ELF-1 (cell line): ENCODE data around the gene FOXJ3.

Source experiments
- DNase-seq: peaks from one replicate; pipeline ENCODE4 v3.0.0-alpha.2; 2016; ENCODE audit warnings: low read depth, low spot score

The FOXJ3 gene

DNA sequence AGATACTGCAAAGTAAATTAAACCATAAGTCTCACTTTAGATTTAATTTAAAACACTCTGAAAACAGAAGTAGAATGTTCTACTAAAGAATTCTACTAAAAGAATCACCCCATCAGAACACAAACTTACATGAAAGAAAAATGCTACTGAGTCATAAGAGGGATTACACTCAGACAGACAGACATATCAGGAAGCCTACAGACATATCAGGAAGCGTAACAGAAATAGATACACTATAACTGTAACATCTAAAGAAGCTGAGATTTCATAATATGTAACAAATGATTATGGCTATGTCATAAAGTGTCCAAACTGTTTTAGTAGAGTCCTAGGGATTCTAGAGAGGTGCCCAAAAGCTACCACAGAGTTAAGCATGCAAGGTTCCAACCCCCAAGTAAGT, 23.9 kb downstream of the FOXJ3 start:
- no peak for DNase-seq

DNA sequence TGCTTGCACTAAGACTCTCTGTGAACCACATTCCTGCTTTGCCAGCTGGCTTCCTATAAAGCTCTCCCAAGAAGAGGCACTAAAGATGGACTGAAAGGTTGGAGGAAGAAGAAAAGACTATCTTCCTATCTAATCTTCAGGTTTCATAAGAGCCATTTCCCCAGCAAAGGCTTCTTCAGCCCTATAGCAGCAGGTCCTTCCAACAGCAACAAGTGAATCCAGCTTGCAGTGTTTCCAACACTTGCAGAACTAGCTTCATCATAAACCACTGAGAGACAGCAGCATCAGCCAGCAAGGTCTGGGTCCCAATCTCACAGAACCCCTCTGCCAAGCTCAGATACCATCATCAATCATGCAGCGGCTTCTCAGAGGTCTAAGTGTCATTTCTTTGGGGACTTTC, 28.1 kb downstream of the FOXJ3 start:
- no peak for DNase-seq

- no peak for DNase-seq
These were observed 29.4 kb downstream of the FOXJ3 start for GRCh38 chr1:42305639-42306038.

DNA sequence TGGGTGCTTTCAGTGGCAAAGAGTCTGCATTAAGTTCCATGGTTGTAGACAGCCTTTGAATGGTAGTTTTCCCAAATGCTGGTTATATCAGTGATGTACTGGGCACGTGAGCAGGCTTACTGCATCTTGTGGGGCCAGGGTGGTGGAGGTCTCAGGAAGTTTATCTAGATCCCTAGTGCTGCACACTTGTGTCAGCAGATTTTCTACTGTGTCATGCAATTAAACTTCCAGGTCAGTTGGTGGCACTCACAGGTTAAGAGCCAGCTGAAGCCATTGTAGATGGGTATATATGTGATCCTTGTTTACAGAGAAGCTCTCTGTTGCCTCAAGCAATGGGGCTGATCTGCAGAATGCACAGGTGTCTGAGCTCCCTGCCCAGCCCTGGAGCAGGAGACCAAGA, 33.0 kb downstream of the FOXJ3 start:
- peak; percentile 4 for DNase-seq

- no peak for DNase-seq
These were observed 36.5 kb downstream of the FOXJ3 start for GRCh38 chr1:42298520-42298919.

DNA sequence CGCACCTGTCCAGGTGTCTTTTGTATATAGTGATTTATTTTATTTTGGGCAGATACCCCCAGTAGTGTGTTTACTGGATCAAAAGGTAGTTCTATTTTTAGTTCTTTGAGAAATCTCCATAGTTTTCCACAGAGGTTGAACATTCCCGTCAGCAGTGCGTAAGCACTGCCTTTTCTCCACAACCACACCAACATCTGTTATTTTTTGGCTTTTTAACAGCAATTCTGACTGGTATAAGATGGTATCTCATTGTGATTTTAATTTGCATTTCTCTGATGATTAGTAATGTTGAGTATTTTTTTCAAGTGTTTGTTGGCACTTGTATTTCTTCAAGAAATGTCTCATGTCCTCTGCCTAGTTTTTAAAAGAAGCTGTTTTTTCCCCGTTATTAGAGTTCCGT, 39.2 kb downstream of the FOXJ3 start:
- no peak for DNase-seq

- no peak for DNase-seq
These were observed 44.9 kb downstream of the FOXJ3 start for GRCh38 chr1:42290130-42290529.

DNA sequence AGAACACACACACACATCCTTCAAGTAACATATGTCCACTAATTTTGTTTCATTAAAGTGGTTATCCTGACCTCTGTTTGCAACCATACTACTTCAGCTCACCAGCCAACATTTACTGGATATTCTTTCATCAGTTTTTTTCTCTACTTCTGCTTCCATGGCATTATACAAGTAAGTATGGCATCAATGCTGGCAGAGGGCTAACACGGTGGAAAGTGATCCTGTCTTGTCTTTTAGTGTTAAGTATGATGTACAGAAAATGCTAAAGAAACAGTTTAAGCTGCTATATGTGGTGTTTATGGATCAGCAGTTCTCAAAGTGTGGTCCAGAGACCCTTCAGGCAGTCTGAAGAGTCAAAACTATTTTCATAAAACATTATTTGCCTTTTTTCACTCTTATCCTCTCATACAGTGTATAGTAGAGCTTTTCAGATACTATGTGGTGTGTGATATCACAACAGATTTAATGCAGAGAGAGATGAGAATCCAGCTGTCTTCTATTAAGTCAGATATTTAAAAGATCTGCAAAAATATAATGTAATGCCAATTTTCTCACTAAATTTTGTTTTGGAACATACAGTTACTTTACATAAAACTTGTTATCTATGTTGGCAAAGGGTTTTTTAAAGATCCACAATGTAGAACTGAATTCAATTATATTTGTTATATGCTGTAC, 46.6 kb downstream of the FOXJ3 start:
- no peak for DNase-seq

GRCh38 chr1:42282867-42283583, 52.0 kb downstream of the FOXJ3 start:
- DNase-seq: no peak

GRCh38 chr1:42282024-42282579, 52.9 kb downstream of the FOXJ3 start:
- DNase-seq: no peak

GRCh38 chr1:42280821-42281220, 54.2 kb downstream of the FOXJ3 start:
- no peak for DNase-seq

- DNase-seq: no peak
These were observed 56.0 kb downstream of the FOXJ3 start for GRCh38 chr1:42279055-42279454.

DNA sequence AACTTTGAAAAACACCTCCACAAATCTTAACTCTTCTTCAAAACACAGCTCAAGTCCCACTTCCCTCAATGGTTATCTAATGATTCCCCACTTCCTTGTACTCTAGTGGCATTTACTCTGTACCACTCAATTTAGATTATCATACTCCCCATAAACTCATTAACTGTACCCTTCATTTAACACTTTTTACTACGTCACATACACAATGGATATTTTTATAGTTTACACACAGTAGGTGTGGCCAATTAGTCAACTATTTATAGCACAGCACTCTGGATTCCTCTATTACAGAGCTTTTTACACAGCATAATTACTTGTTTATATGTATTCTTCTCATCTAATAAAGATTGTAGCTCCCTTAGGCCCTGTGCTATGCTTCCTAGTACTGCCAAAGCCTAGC, 62.1 kb downstream of the FOXJ3 start:
- DNase-seq: no peak

- no peak for DNase-seq
These were observed 67.1 kb downstream of the FOXJ3 start for GRCh38 chr1:42267904-42268303.

DNA sequence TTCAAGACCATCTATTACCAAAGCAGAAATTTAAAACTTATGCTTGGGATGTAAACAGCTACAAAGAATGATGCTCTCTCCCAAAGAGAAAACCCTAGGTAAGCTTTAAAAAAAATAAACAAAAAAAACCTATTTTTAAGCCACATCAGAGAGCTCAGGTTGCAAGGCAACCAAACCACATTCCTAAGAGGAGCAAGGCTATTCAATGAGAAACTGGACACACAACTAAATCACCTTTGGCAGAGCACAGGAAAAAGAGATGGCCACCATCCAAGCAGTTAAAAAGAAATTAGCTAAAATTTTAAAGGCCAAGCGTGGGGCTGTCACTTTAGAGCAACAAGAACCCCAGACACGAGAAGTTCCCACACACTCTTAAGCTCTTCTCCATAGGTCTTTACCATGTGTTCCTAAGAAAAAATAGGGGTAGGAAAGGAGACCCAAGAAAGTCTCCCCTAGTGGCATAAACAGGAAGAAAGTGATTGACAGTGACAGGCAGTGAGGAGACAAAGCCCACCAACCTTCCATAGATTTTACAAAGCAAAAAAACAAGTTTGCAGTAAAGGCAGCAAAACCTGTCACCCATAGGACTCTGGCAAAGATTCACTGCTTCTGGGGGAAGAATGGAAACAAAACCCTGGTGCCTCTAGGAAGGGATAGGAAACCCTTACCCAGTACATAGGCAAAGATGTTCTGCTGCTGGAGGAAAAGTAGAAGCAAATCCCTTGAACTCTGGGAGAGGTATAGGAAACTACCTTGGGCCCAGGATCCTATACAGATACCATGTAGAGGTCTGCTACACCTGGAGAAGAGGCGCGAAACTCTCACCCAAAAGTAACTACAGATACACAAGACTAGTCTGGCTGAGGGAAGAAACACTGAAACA, 68.5 kb downstream of the FOXJ3 start:
- DNase-seq: peak; percentile 44

DNA sequence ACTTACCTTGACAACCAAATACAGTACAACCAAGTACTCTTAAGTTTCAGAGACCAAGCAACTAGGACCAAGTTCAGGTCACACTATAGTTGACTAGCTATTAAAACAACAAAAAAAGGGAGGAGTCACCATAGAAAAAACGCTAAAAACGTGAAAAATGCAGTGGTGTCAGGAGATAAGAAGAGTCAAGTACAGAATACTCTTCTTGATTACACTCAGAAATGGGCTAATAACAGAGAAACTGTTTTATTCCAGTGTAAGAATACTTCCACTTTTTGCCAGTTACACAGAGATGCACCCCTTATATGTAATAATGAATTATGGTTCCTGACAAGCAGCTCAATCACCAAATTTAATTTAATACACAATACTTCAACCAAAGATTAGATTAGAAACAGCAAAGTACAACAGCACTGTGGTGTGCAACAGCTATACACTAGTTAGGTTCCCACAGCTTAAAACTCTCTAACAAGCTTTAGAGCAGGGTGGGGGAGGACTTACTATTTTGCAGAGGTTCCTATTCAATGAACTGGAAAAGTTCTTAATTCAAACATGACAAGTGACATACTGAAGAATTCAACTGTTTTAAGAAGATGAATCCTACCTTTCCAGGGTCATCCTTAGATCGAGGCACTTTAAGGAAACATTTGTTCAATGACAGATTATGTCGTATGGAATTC, 70.4 kb downstream of the FOXJ3 start:
- no peak for DNase-seq

- DNase-seq: no peak
These were observed 72.0 kb downstream of the FOXJ3 start for GRCh38 chr1:42263019-42263418.

GRCh38 chr1:42260376-42261070, 74.5 kb downstream of the FOXJ3 start:
- DNase-seq: no peak

GRCh38 chr1:42259739-42260064, 75.3 kb downstream of the FOXJ3 start:
- no peak for DNase-seq

DNA sequence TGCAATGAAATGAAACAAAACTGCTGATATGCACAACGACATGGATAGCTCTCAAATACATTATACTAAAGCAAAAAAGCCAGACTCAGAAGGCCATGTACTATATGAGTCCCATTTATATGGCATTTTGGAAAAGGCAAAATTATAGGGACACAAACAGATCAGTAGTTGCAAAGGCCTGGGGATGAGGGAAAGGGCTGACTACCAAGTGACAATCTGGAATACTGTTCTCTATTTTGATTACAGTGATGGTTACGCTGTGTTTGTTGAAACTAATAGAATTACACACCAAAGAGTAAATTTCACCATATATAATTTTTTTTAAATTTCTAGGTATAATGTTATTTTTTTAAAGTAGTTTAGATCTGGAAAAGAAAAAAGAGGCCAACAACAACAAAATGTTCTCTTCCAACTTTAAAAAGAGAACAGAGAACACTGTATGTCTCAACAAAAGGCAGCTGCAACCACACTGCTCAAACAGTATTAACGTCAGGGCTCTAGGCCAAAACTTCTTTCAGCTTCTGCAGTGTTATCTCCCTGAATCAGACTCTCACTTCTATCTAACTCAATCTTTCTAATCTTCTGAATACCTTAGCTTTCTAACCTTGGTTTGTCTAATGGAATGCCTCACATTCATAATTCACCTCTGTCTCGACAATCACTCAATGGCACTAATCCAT, 75.8 kb downstream of the FOXJ3 start:
- DNase-seq: no peak

DNA sequence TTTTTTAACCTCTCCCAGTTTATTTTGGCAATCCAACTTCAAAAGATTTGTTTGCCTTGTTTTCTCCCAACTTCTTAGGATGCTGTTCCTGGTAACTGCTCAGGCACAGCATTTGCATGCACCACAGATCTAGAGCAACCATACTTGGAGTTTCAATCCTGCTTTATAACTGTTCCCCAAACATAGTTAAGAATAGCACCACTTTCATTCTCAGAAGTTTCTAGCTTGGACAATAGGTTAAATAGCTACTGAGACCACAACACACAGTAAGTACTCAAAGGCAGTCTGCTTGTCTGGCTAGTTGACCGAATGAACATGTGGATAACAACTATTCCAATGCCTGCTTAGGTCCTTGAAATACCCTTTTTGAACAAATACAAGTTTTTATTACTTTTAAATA, 76.8 kb downstream of the FOXJ3 start:
- DNase-seq: no peak
